ENCODE results near the gene NCAPG2.
A peak's percentile ranks its signal among the peaks of the same experiment; 100 is the strongest.

The NCAPG2 gene

GRCh38 chr7:158623241-158623640 is 81.4 kb downstream of the NCAPG2 start:
- no peak for DNase-seq

- no peak for DNase-seq
Measured at GRCh38 chr7:158620839-158621441, 83.7 kb downstream of the NCAPG2 start.

GRCh38 chr7:158620418-158620817 is 84.2 kb downstream of the NCAPG2 start:
- DNase-seq: no peak

- DNase-seq: no peak
Measured at GRCh38 chr7:158618745-158619140, 85.9 kb downstream of the NCAPG2 start.

- no peak for DNase-seq
Measured at GRCh38 chr7:158617737-158618128, 86.9 kb downstream of the NCAPG2 start.

- peak; percentile 54 for DNase-seq
Measured at GRCh38 chr7:158616050-158616449, 88.6 kb downstream of the NCAPG2 start.

GRCh38 chr7:158614700-158615099 is 89.9 kb downstream of the NCAPG2 start:
- no peak for DNase-seq

- DNase-seq: peak; percentile 70
Measured at GRCh38 chr7:158613481-158613880, 91.1 kb downstream of the NCAPG2 start.

- no peak for DNase-seq
Measured at GRCh38 chr7:158612546-158612945, 92.1 kb downstream of the NCAPG2 start.

- no peak for DNase-seq
Measured at GRCh38 chr7:158611541-158611940, 93.1 kb downstream of the NCAPG2 start.

GRCh38 chr7:158609313-158609974 is 95.2 kb downstream of the NCAPG2 start:
- peak; percentile 58 for DNase-seq

- DNase-seq: no peak
Measured at GRCh38 chr7:158607563-158607962, 97.0 kb downstream of the NCAPG2 start.

GRCh38 chr7:158606671-158607424 is 97.8 kb downstream of the NCAPG2 start:
- no peak for DNase-seq

GRCh38 chr7:158606129-158606528 is 98.5 kb downstream of the NCAPG2 start:
- no peak for DNase-seq

GRCh38 chr7:158603773-158604755 is 100.5 kb downstream of the NCAPG2 start:
- no peak for DNase-seq

GRCh38 chr7:158602905-158603772 is 101.5 kb downstream of the NCAPG2 start:
- no peak for DNase-seq

GRCh38 chr7:158602041-158602440 is 102.6 kb downstream of the NCAPG2 start:
- no peak for DNase-seq

- DNase-seq: no peak
Measured at GRCh38 chr7:158601090-158601489, 103.5 kb downstream of the NCAPG2 start.

- no peak for DNase-seq
Measured at GRCh38 chr7:158596745-158597144, 107.9 kb downstream of the NCAPG2 start.

- DNase-seq: no peak
Measured at GRCh38 chr7:158596309-158596708, 108.3 kb downstream of the NCAPG2 start.

- no peak for DNase-seq
Measured at GRCh38 chr7:158595068-158595467, 109.5 kb downstream of the NCAPG2 start.

GRCh38 chr7:158592541-158592940 is 112.1 kb downstream of the NCAPG2 start:
- DNase-seq: no peak

Measured in hematopoietic multipotent progenitor cell treated with erythropoietin and hydrocortisone succinate and interleukin-3 and kit ligand, for 4 days (in vitro differentiated cells).